ENCODE results near the gene RGS13. TPM values are rescaled to one million over a fixed set of nuclear protein-coding genes. Genes with fewer than 3 reads are reported as not detected.

Gene RGS13
- total and polyA plus RNA-seq, 2 experiments from 2014 or later, result not detected

- H3K79me2 ChIP-seq (replicated peaks; ENCODE audit: insufficient read depth), result no peaks in the 10 kb centered on the region
- no peaks in the 10 kb centered on the region for H3K4me1 ChIP-seq (ENCODE audit: insufficient read depth)
- H3K36me3 ChIP-seq (ENCODE audit: insufficient read depth), result no peaks in the 10 kb centered on the region
- H3K27ac ChIP-seq (ENCODE audit: low read depth), result no peak overlapping the region
- Mint-ChIP-seq H3K36me3 (ENCODE audit: low read depth) (no peaks in the 10 kb centered on the region), H3K9me3 (no peaks in the 10 kb centered on the region), H3K27ac (no peak overlapping the region), H3K4me1 (no peaks in the 10 kb centered on the region), H3K4me3 (no peak overlapping the region), H3K27me3 (ENCODE audit: insufficient read depth, low read depth, poor library complexity) (no peaks in the 10 kb centered on the region)
- no peaks in the 10 kb centered on the region for H3K9me2 ChIP-seq (ENCODE audit: insufficient read depth)
- H3K4me2 ChIP-seq, result no peak overlapping the region
- no peak overlapping the region for H3K4me3 ChIP-seq
- H4K20me1 ChIP-seq (replicated peaks; ENCODE audit: insufficient read depth), result no peaks in the 10 kb centered on the region
- DNase-seq (ENCODE audit: low spot score) (no peak), ATAC-seq (no peak)
- H2AFZ ChIP-seq, result no peak overlapping the region
- H3F3A ChIP-seq (replicated peaks; ENCODE audit: low read depth), result no peaks in the 10 kb centered on the region
- no peak for TF ChIP-seq ZNF331 (CRISPR knock-in tag; IDR thresholded peaks at IDR 0.05; ENCODE audit: low read depth)
- no peaks in the 10 kb centered on the region for H3K27me3 ChIP-seq (ENCODE audit: insufficient read depth)
Observed at GRCh38 chr1:192587386-192588266, 48.3 kb upstream of the RGS13 start.

GRCh38 chr1:192588546-192588945, 47.4 kb upstream of the RGS13 start:
- H3K9me2 ChIP-seq (ENCODE audit: insufficient read depth), result no peaks in the 10 kb centered on the region
- no peak for ATAC-seq
- no peaks in the 10 kb centered on the region for H3K27me3 Mint-ChIP-seq (ENCODE audit: insufficient read depth, low read depth, poor library complexity)
- TF ChIP-seq EZH2phosphoT487 (IDR thresholded peaks at IDR 0.05; ENCODE audit: unreplicated experiment), result no peak
- TF ChIP-seq ZNF331 (CRISPR knock-in tag; IDR thresholded peaks at IDR 0.05; ENCODE audit: low read depth), result no peak
- TF ChIP-seq STAT1 (IDR thresholded peaks at IDR 0.05; ENCODE audit: unreplicated experiment), result no peak
- TF ChIP-seq NANOG (IDR thresholded peaks at IDR 0.05; ENCODE audit: borderline replicate concordance), result no peak
- TF ChIP-seq CTCF (conservative IDR thresholded peaks at IDR 0.05; ENCODE audit: low read depth in 2 of 2), result no peak
- TF ChIP-seq REST (IDR thresholded peaks at IDR 0.05; ENCODE audit: unreplicated experiment), result no peak
- no peak for TF ChIP-seq EZH2 (IDR thresholded peaks at IDR 0.05; ENCODE audit: low read depth, unreplicated experiment)
- TF ChIP-seq JUNB (IDR thresholded peaks at IDR 0.05; ENCODE audit: unreplicated experiment), result no peak
- no peak for TF ChIP-seq ZNF114 (CRISPR knock-in tag; IDR thresholded peaks at IDR 0.05)

More at GRCh38 chr1:192588546-192588945, 47.4 kb upstream of the RGS13 start:
- DNase-seq (ENCODE audit: low spot score), result no peak
- Histone ChIP-seq H4K20me1 (replicated peaks; ENCODE audit: insufficient read depth) (no peaks in the 10 kb centered on the region), H3F3A (replicated peaks; ENCODE audit: low read depth) (no peaks in the 10 kb centered on the region), H2AFZ (no peak overlapping the region), H3K79me2 (replicated peaks; ENCODE audit: insufficient read depth) (no peaks in the 10 kb centered on the region), H3K27ac (ENCODE audit: low read depth) (no peak overlapping the region), H3K27me3 (ENCODE audit: insufficient read depth) (no peaks in the 10 kb centered on the region), H3K4me1 (ENCODE audit: insufficient read depth) (no peaks in the 10 kb centered on the region), H3K36me3 (ENCODE audit: insufficient read depth) (no peaks in the 10 kb centered on the region), H3K4me2 (no peak overlapping the region), H3K4me3 (no peak overlapping the region)
- Mint-ChIP-seq H3K4me1 (no peaks in the 10 kb centered on the region), H3K27ac (no peak overlapping the region), H3K4me3 (no peak overlapping the region), H3K36me3 (ENCODE audit: low read depth) (no peaks in the 10 kb centered on the region), H3K9me3 (no peaks in the 10 kb centered on the region)
